ENCODE results near the gene TCF7L2.

TCF7L2 gene

DNA sequence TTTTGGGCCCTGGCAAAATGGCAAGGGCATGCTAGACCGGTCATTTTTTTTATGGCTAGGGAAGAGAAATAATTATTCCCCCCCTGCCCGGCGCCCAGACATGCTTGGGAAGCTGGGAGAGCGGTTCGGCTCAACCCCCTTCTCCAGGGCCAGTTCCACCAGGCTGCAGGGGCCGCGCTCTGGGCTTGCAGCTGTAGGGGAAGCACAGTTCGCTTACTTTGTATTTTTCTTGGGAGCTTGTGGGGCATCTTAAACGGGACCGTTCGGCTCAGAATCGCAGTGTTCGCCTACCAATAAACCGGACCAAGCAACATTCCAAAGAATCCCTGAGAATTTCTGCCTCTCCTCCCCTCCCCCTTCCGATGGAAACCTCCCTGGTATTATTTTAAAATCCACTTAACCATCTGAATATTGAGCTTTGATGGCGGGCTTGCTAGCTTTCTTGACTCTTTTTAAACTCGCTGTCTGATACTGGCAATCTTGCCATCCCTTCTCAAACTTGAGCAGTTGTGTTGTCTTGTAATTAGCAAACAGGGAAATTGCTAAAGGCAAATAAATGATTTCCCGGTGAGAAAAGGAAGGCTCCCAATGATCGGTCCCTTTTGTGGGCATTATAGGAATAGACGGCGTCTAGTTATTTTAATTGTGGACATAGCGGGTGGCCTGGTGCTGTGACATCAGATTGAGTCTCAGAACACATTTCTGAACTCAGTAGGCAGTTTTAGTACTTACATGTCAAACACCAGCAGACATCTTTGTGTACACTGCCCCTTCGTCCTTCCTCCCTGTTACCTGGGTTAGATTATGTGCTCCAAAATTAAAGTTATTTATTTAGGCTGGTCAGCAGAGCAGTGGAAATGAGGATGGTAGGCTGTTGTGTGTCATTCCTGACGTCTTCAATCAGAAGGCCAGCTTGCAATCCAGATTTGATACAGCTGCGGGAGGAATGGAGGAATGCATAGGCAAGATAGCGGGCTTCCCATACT is 3.4 kb downstream of the TCF7L2 start:
- DNase-seq = no peak
- peaks cover 30% of the 10 kb centered on the region for H3K4me1 Mint-ChIP-seq (ENCODE audit: low read depth)
- peak overlapping the region; percentile 69 for H3K4me3 Mint-ChIP-seq
- no peaks in the 10 kb centered on the region for H3K9me3 Mint-ChIP-seq
- no peak overlapping the region for H3K27ac Mint-ChIP-seq
- H3K36me3 Mint-ChIP-seq (ENCODE audit: low read depth) = no peaks in the 10 kb centered on the region
- H3K27me3 Mint-ChIP-seq = peaks cover 82% of the 10 kb centered on the region

DNA sequence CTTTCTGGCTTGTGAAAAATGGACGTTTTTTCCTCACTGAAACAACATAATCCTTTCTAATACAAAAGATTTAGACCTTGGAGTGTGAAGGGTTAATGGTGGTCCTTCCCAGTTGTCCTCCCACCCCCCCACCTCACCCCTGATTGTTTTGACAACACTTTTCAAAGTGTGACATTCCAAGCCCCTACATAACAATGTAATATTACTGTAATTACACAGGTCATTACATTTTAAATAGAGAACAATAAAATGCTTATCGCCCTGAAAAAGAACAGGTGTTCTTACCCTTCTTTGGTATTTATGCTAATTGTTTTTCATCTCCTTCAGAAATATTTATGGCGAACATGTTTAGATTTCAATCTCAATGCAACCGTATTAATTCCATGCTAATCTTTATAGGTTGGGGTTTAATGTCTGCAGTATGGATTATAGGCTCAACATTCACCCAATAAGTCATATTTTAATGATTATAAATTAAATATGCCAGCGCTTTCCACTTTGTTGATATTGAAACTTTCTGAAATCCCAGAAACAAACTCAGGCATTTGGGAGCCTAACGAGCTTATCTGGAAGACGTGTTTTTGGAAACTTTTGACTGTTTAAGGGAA is 5.0 kb downstream of the TCF7L2 start:
- Mint-ChIP-seq H3K4me3 (no peak overlapping the region), H3K4me1 (ENCODE audit: low read depth) (peaks cover 31% of the 10 kb centered on the region), H3K27me3 (peaks cover 81% of the 10 kb centered on the region), H3K9me3 (no peaks in the 10 kb centered on the region), H3K36me3 (ENCODE audit: low read depth) (no peaks in the 10 kb centered on the region), H3K27ac (no peak overlapping the region)
- no peak for DNase-seq

DNA sequence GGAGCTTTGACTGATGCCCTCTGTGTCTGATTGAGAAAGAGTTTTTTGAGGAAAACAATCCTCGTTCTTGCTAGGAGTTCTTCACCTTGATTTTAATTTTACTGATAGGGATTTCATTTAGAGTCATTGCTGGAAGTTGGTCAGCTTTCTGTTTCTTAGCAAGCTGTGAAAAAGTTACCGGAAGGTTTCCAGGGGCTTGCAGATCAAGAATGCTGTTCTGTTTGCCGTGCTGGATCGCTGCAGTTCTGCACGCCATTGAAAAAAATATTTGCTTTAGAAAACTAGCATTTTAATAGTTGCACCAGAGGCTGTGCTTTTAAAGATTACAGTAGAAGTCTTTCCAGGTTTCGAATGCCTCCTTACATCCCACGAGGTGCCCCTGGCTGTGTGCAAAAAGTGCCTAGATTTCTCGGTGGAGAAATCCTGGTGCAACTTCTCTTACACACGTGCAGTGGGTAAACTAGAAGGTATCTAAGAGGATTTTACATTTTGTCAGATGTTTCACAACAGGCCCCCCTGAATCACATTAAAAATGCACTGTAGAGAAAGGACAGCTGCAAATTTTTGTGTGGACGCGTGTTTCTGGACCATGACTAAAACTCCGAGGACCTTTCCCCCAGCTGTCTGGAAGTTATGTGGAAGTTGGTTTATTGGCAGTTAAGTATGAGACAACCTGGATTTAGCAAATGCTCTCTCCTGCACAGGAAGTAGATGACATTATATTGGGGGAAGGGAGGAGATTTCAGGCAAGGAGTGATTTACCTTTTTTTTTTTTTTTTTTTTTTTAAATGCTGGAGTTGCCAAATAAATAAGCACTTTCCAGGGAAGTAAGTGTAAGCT is 5.8 kb downstream of the TCF7L2 start:
- Mint-ChIP-seq H3K9me3 (no peaks in the 10 kb centered on the region), H3K36me3 (ENCODE audit: low read depth) (no peaks in the 10 kb centered on the region), H3K27me3 (peaks cover 81% of the 10 kb centered on the region), H3K27ac (no peak overlapping the region), H3K4me1 (ENCODE audit: low read depth) (peaks cover 26% of the 10 kb centered on the region), H3K4me3 (no peak overlapping the region)
- DNase-seq = no peak

DNA sequence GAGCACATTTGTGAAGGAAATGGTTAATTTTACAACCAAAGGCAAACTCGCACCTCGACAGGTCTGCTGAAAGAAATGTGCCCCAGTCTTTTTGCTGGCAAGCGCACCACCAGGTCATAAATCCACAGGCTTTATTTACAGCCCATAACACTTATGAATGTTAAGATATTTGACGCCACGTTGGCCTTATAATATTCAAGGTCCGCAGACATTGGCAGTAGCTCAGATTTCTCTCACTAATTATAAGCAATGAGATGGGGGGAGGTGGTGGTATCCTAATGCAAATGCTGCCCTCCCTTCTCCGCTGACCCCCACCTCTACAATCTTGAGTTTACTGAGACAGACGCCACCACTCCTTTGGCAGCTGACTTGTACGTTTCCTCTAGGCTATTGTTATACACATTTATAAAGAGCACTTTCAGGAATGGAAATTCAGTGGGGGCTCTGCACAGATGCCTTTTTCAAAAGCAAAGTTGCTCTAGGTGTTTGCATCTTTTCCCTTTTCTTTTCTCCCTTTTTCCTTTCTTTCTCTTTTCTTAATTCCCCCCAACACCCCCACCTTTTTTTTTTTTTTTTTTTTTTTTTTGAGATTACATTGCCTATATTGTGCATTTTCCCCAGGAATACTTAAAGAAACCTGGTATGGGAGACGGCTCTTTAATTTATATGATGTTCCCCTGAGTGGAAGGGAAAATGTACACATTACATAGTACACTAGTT is 6.7 kb downstream of the TCF7L2 start:
- H3K27me3 Mint-ChIP-seq = peaks cover 83% of the 10 kb centered on the region
- no peaks in the 10 kb centered on the region for H3K9me3 Mint-ChIP-seq
- H3K36me3 Mint-ChIP-seq (ENCODE audit: low read depth) = no peaks in the 10 kb centered on the region
- no peak for DNase-seq
- H3K4me3 Mint-ChIP-seq = no peak overlapping the region
- no peak overlapping the region for H3K27ac Mint-ChIP-seq
- H3K4me1 Mint-ChIP-seq (ENCODE audit: low read depth) = peaks cover 23% of the 10 kb centered on the region

DNA sequence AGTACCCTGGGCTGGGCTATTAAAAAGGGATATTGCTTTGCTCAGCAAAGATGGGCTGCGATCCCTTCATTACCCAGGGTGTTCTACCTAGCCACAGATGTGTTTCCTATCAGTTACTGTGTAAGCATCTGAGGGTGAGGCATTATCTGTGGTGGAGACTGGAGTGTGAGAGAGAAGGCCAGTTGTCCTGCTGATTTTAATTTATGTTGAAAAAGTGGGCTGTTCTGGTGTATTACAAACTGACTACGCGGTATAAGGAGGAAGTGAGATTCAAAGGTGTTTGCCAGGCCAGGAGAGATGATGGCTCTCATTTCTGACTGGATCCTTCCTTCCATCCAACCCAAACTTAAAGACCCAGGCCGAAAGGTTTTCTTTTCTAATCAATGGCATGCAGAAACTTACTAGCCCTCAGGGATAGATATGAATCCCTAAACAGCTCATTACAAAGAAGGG is 7.6 kb downstream of the TCF7L2 start:
- H3K36me3 Mint-ChIP-seq (ENCODE audit: low read depth) = no peaks in the 10 kb centered on the region
- DNase-seq = no peak
- peaks cover 85% of the 10 kb centered on the region for H3K27me3 Mint-ChIP-seq
- H3K4me1 Mint-ChIP-seq (ENCODE audit: low read depth) = peaks cover 19% of the 10 kb centered on the region
- no peak overlapping the region for H3K27ac Mint-ChIP-seq
- H3K9me3 Mint-ChIP-seq = no peaks in the 10 kb centered on the region
- no peak overlapping the region for H3K4me3 Mint-ChIP-seq

DNA sequence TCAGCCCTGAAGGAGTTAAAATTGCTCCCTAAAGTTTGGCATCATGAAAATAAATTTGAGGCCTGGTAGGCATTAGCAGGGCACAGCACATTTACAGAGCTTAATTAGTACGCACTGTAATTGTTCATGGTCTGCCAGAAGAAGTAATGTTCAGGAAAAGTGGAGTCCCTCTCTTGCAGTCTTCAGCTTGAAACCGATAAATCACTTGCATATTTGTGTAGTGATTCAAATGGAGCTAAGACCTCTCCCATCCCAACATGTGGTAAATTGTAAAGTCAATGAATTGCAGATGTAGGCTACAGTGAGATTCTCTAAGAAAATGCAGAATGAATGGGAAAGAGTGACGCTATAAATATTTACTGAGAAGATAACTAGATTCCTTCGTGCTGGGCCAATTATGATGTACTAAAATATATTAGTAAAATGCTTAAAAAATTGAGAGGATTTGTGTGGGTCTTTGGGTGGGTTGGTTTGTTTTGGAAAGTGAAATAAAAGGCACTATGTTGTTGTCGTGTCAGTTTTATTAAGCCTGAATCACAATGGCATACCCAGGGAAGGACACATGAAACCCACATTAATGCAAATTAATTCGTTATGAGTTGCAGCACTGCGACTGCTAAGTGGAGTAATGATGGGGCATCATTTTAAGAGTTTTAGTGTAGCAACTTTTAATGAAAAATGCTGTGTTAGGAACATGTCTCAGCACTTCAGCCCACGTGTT is 8.4 kb downstream of the TCF7L2 start:
- Mint-ChIP-seq H3K4me1 (ENCODE audit: low read depth) (peaks cover 16% of the 10 kb centered on the region), H3K27ac (no peak overlapping the region), H3K4me3 (no peak overlapping the region), H3K27me3 (peaks cover 81% of the 10 kb centered on the region), H3K9me3 (no peaks in the 10 kb centered on the region), H3K36me3 (ENCODE audit: low read depth) (no peaks in the 10 kb centered on the region)
- DNase-seq = no peak

DNA sequence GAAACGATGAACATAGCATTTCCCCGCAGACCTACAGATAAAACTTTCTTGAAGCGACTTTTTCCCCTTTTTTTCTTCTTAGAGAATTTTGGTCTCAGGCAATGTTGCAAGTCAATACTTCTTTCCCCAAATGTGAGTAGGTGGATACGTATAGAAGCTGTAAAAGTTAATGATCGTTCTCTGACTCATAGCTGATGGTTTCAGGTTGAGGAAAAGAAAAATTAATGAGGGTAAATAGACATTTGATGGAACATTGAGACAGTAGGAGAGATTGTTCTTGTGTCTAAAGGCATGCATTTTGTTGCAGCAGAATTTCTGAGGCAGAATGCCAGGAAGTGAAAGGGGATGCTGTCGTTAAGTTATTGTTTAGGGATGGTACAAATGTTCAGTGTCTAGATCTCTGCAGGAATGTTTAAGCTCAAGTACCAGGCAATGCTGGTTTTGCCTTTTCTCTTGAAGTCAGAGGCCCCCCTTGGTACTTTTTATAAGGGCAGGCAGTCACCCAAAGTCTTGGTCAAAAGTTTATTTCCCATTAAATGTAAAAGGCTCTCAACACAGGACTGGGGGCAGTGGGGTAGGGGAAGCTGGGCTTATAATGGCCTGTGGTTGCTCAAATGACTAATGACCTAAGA is 9.3 kb downstream of the TCF7L2 start:
- Mint-ChIP-seq H3K36me3 (ENCODE audit: low read depth) (no peaks in the 10 kb centered on the region), H3K4me1 (ENCODE audit: low read depth) (peaks cover 16% of the 10 kb centered on the region), H3K27me3 (peaks cover 81% of the 10 kb centered on the region), H3K9me3 (no peaks in the 10 kb centered on the region), H3K4me3 (no peak overlapping the region), H3K27ac (no peak overlapping the region)
- no peak for DNase-seq

DNA sequence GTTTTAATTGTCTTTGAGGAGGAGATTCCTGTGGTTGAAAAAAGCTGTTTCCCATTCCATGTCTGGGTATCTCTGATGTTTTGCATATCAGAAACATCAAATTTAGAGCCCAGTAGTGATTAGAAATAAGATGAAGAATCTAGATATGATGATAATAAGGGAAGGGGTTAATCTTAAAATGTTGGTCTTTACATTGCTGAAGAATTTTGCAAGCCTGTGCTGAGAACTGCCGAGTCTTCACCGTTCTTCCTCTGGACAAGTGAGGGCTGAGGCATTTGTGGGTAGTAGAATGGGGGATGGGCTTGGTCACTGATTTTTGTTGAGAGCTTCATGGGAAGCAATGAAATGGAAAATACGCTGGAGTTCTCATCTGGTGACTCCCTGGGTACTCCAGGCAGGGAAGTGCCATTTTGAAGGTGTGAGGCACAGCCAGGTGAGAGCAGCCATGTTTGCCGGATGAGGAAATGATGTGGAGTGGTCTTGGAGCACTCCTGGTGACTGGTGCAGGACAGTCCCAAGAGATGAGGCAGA is 10.2 kb downstream of the TCF7L2 start:
- Mint-ChIP-seq H3K36me3 (ENCODE audit: low read depth) (no peaks in the 10 kb centered on the region), H3K9me3 (no peaks in the 10 kb centered on the region), H3K27me3 (peaks cover 81% of the 10 kb centered on the region), H3K4me3 (no peak overlapping the region), H3K4me1 (ENCODE audit: low read depth) (peaks cover 16% of the 10 kb centered on the region), H3K27ac (no peak overlapping the region)
- DNase-seq = no peak

DNA sequence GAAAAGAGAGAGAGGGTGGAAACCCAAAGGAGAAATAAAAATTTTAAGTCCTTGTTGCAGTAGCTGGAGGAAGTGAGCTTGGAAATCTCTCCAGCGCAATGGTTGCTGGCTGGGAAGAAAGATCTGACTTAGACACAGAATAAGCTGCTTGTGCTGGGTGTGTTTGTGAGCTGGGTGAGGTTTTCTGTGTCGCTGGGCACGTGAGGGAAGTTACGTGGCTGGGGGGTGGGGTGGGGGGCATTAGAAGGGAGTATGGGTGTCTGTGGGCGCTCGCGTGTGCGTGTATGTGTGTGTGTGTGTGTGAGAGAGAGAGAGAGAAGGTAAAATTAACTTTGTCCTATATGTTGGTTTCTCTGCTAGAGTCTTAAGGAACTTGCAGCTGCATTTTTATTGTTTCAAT is 11.6 kb downstream of the TCF7L2 start:
- H3K4me3 Mint-ChIP-seq = no peak overlapping the region

DNA sequence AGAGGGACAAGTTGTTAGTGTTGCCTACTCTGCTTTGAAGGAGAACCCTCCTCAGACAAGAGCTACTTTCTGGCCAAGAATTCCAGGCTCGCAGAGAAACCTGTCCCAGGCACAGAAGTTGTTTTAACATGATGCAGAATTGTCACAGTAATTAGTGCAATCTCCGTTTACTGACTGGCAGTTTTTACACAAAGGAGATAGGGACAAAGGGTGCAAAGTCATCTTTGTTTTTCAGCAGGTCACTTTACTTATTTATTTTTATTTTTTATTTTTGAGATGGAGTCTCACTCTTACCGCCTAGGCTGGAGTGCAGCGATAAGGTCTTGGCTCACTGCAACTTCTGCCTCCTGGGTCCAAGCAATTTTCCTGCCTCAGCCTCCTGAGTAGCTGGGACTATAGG is 12.3 kb downstream of the TCF7L2 start:
- Mint-ChIP-seq H3K27me3 (peaks cover 74% of the 10 kb centered on the region), H3K9me3 (no peaks in the 10 kb centered on the region), H3K4me3 (no peak overlapping the region), H3K27ac (no peak overlapping the region), H3K36me3 (ENCODE audit: low read depth) (no peaks in the 10 kb centered on the region), H3K4me1 (ENCODE audit: low read depth) (peaks cover 8% of the 10 kb centered on the region)
- no peak for DNase-seq

More for the DNA sequence above, 11.6 kb downstream of the TCF7L2 start:
- Mint-ChIP-seq H3K27me3 (peaks cover 75% of the 10 kb centered on the region), H3K36me3 (ENCODE audit: low read depth) (no peaks in the 10 kb centered on the region), H3K9me3 (no peaks in the 10 kb centered on the region), H3K4me1 (ENCODE audit: low read depth) (peaks cover 8% of the 10 kb centered on the region), H3K27ac (no peak overlapping the region)
- no peak for DNase-seq

DNA sequence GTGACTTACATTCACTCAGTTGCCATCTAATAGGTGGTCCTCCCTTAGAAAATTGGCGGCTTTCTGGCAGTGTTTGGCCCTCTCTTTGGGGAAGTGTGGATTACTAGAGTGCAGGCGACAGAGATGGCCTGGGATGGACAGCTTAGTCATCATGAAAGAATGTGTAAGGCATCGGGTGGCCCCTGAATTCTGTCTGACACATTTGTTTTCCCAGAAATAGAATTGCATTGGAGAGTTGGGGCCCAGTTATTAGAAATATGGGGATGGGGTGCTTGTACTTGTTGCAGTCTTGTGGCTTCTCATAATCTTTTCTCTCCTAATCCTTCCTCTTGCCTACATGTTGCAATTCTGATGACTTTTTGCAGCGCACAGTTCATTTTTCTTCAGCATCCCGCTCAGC is 13.8 kb downstream of the TCF7L2 start:
- Mint-ChIP-seq H3K9me3 (no peaks in the 10 kb centered on the region), H3K4me3 (no peak overlapping the region), H3K36me3 (ENCODE audit: low read depth) (no peaks in the 10 kb centered on the region), H3K4me1 (ENCODE audit: low read depth) (peaks cover 7% of the 10 kb centered on the region), H3K27me3 (peaks cover 61% of the 10 kb centered on the region), H3K27ac (no peak overlapping the region)
- DNase-seq = no peak

DNA sequence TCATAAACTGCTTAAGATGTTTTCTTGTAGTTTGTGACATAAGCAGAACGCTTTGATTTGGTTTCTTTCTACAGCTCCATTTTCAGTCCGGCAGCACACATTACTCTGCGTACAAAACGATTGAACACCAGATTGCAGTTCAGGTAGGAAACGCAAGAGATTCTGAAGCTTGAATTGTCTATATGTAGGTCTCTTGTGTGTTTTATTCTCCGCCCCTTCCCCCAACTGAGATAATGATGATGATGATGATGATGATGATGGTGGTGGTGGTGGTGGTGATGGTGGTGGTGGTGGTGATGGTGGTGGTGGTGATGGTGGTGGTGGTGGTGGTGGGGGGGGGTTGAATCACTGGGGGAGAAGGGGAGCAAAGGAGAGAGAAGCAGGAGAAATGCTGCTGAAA is 14.4 kb downstream of the TCF7L2 start:
- Mint-ChIP-seq H3K4me1 (ENCODE audit: low read depth) (peaks cover under 1% of the 10 kb centered on the region), H3K4me3 (no peak overlapping the region), H3K27ac (no peak overlapping the region), H3K36me3 (ENCODE audit: low read depth) (no peaks in the 10 kb centered on the region), H3K9me3 (no peaks in the 10 kb centered on the region), H3K27me3 (peaks cover 60% of the 10 kb centered on the region)
- DNase-seq = no peak
